ENCODE data around the gene FANCE. TPM values are rescaled to one million over a fixed set of nuclear protein-coding genes. Genes with fewer than 3 reads are reported as not detected.
A peak's percentile ranks its signal among the peaks of the same experiment; 100 is the strongest.

Gene FANCE
- total RNA-seq, 1 experiment from 2014 or later = 16.1 TPM

DNA sequence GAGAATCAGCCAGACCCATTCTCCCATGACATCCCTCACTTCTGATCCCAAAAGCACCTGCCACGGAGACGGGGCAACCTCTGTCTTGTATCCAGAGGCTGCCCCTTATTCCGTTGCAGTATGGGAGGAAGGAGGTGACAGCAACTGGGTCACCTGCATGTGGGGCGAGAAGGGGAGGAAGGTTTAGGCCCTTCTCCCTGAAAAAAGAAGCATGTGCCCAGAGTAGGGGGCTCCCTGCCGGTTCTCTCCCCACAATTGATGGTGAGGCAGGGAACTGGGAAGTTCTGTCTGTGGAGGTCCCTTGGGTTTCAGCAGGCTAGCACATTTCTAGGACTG lies 49.3 kb upstream of the FANCE start:
- POLR2A ChIA-PET = no interaction called here
- intact Hi-C loops (cut with micrococcal nuclease) = loop anchor here (5.0 kb wide), 1 partner anchor 61 kb away; the partner anchor contains the start of gene PPARD
- Histone ChIP-seq H3K9me3 (ENCODE audit: control insufficient read depth in 1 of 2, insufficient read depth in 1 of 2, low read depth in 1 of 2, low read length in 2 of 2) (no peaks in the 10 kb centered on the region), H3K36me3 (ENCODE audit: control insufficient read depth in 1 of 2, insufficient read depth in 2 of 2, low read length in 2 of 2) (no peaks in the 10 kb centered on the region), H4K20me1 (ENCODE audit: insufficient read depth) (no peaks in the 10 kb centered on the region), H3K27ac (ENCODE audit: low read depth, low read length) (no peak overlapping the region), H3K4me3 (replicated peaks in 1 of 2; ENCODE audit: low read depth in 1 of 2, low read length in 2 of 2) (no peak overlapping the region), H3K9ac (ENCODE audit: low read length) (peak overlapping the region; percentile 53), H3K4me2 (ENCODE audit: low read length) (peak overlapping the region; percentile 67), H3K27me3 (ENCODE audit: insufficient read depth, low read length) (no peaks in the 10 kb centered on the region), H3K9me2 (ENCODE audit: insufficient read depth) (no peaks in the 10 kb centered on the region), H2AFZ (ENCODE audit: low read depth, low read length, poor library complexity, severe bottlenecking) (no peak overlapping the region), H3K4me1 (ENCODE audit: control insufficient read depth in 1 of 2, insufficient read depth in 2 of 2, low read length in 2 of 2) (peaks cover 30 to 62% of the 10 kb centered on the region in 2 experiments), H3K79me2 (ENCODE audit: insufficient read depth, low read length) (peaks cover 15% of the 10 kb centered on the region; the same call in 1 of the 2 replicates)
- no TSS peak for BruUV-seq (replicated peaks)
- CTCF ChIA-PET = no interaction called here
- TF ChIP-seq ELF1 (IDR thresholded peaks at IDR 0.05; ENCODE audit: borderline replicate concordance, low read depth) (no peak), EGR1 (IDR thresholded peaks at IDR 0.05; ENCODE audit: low read depth) (no peak), SIN3A (IDR thresholded peaks at IDR 0.05; ENCODE audit: low read depth) (no peak), ZFX (IDR thresholded peaks at IDR 0.05) (no peak), ZNF274 (IDR thresholded peaks at IDR 0.05; ENCODE audit: low read depth, low read length) (no peak), RAD21 (IDR thresholded peaks at IDR 0.05; ENCODE audit: low read depth) (no peak), CBX3 (IDR thresholded peaks at IDR 0.05; ENCODE audit: low read depth) (no peak), POLR2A (IDR thresholded peaks at IDR 0.05; ENCODE audit: borderline replicate concordance, extremely low read depth, insufficient read depth, insufficient read length) (no peak)
- TF ChIP-seq, protein P1, sequence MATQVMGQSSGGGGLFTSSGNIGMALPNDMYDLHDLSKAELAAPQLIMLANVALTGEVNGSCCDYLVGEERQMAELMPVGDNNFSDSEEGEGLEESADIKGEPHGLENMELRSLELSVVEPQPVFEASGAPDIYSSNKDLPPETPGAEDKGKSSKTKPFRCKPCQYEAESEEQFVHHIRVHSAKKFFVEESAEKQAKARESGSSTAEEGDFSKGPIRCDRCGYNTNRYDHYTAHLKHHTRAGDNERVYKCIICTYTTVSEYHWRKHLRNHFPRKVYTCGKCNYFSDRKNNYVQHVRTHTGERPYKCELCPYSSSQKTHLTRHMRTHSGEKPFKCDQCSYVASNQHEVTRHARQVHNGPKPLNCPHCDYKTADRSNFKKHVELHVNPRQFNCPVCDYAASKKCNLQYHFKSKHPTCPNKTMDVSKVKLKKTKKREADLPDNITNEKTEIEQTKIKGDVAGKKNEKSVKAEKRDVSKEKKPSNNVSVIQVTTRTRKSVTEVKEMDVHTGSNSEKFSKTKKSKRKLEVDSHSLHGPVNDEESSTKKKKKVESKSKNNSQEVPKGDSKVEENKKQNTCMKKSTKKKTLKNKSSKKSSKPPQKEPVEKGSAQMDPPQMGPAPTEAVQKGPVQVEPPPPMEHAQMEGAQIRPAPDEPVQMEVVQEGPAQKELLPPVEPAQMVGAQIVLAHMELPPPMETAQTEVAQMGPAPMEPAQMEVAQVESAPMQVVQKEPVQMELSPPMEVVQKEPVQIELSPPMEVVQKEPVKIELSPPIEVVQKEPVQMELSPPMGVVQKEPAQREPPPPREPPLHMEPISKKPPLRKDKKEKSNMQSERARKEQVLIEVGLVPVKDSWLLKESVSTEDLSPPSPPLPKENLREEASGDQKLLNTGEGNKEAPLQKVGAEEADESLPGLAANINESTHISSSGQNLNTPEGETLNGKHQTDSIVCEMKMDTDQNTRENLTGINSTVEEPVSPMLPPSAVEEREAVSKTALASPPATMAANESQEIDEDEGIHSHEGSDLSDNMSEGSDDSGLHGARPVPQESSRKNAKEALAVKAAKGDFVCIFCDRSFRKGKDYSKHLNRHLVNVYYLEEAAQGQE (IDR thresholded peaks at IDR 0.05; ENCODE audit: low read depth) = no peak
- TF ChIP-seq, protein P2, sequence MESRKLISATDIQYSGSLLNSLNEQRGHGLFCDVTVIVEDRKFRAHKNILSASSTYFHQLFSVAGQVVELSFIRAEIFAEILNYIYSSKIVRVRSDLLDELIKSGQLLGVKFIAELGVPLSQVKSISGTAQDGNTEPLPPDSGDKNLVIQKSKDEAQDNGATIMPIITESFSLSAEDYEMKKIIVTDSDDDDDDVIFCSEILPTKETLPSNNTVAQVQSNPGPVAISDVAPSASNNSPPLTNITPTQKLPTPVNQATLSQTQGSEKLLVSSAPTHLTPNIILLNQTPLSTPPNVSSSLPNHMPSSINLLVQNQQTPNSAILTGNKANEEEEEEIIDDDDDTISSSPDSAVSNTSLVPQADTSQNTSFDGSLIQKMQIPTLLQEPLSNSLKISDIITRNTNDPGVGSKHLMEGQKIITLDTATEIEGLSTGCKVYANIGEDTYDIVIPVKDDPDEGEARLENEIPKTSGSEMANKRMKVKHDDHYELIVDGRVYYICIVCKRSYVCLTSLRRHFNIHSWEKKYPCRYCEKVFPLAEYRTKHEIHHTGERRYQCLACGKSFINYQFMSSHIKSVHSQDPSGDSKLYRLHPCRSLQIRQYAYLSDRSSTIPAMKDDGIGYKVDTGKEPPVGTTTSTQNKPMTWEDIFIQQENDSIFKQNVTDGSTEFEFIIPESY (IDR thresholded peaks at IDR 0.05; ENCODE audit: extremely low read depth, insufficient replicate concordance, low read length) = no peak
- DNase-seq (ENCODE audit: low read depth, low spot score) = no peak
- RAD21 ChIA-PET (ENCODE audit: low non-redundant PET in 1 of 2, low total read pairs in 2 of 2, uncharacterized antibody in 2 of 2, unreplicated experiment in 2 of 2) = no interaction called here
- ATAC-seq = no peak

All from HCT116 (cell line).